IPS-NIHi11 (cell line): ENCODE measurements around the gene MAK.
"Not testable (repeated sequence)": the region's sequence is repeated elsewhere in the genome, so short reads cannot be mapped to it uniquely, and the experiment has no call there.

Source experiments
- DNase-seq: peaks from one replicate; pipeline ENCODE4 v3.0.0; 2012; ENCODE audit warnings: mixed read lengths, low spot score

The MAK gene

DNA sequence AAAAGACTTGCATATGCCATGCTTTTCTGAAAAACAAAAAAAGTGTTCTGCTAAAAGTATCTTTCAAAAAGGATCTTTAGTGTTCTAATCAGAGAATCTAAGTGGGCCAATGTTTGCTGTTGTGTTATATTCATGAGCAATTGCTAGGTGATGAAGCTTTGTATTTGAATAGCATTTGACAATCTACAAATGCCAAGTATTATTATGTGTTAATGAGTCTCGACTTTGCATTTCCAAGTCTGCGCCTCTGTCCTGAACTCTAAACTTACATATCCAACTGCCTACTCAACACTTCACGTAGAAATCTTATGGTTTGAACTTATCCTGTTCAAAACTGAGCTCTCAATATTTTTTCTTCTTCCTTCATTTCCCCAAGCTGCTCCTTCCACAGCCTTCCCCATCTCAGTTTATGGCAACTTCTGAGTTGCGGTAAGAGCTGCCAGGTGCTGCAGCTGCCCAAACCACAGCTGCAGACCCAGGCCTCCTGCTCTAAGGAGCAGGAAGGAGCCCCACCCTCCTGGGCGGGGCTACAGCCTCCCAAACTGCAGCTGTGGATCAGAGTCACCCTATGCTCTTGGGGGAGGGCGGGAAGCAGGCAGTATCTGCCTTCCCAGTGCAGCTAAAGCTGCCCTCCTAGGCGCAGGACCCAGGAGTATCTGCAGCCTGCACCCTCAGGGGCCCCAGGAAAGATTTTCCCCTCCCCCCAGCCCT is 16.7 kb upstream of the MAK start:
- DNase-seq: no peak

DNA sequence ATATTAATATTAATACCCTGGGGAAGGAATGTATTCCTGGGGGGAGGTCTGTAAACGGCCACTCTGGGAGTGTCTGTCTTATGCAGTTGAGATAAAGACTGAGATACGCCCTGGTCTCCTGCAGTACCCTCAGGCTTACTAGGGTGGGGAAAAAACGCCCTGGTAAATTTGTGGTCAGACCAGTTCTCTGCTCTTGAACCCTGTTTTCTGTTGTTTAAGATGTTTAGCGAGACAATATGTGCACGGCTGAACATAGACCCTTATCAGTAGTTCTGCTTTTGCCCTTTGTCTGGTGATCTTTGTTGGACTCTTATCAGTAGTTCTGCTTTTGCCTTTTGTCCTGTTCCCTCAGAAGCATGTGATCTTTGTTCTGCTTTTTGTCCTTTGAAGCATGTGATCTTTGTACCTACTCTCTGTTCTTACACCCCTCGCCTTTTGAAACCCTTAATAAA is 15.5 kb upstream of the MAK start:
- DNase-seq: not testable (repeated sequence)

DNA sequence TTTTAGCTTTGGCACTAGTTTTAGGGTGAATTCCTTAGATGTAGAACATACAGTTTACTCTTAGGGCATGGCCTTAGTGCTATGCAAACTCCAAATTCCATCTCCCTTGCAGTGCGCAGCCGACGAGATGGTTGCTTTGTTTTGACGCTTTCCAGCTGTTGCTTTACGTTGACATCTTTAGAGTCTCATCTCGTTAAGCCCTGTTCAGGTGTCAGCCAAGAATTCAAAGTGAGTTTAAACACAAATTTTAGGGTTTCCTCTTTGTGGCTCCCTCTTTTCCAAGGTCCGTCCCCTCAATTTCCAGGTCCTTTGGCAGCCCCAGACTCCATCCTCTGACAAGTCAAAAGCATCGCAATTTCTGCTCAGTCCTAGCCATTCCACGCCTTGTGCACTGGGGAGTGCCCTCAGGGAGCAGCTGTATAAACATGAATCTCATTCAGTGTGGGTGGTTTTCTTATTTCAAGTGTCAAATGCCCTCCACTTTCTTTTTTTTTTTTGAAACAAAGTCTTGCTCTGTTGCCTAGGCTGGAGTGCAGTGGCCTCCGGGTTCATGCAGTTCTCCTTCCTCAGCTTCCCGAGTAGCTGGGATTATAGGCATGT is 14.1 kb upstream of the MAK start:
- no peak for DNase-seq

DNA sequence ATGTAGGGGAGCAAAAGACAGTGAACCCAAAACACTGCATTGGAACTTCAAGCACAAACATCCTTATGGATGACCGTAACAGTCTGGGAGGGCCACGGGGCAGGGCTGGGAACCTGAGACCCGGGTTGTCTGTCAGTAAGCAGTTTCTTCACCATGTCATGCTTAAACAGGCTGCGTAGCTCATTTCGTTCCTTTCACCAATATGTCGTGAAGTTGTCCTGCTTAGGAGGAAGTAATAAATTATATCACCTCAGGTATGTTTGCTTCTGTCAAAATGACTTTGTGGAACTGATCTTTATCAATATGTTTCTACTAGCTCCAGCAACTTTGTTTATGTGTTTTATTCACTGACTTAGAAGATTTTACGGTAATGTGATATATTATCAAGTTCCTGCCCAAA is 12.4 kb upstream of the MAK start:
- DNase-seq: no peak

DNA sequence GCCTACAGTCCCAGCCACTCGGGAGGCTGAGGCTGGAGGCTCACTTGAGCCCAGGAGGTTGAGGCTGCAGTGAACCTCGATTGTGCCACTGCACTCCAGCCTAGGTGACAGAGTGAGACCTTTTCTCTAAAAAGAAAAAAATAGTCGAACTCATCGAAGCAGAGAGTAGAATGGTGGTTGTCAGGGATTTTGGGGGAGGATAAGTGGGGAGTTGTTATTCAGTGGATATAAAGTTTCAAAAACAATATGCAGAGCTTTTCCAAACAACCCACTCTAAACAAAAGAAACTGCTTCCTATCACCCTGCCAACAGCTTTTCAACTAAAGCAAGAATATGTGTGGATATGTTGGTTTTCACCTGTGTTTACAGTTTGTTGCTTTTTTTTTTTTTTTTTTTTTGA is 11.6 kb upstream of the MAK start:
- no peak for DNase-seq

DNA sequence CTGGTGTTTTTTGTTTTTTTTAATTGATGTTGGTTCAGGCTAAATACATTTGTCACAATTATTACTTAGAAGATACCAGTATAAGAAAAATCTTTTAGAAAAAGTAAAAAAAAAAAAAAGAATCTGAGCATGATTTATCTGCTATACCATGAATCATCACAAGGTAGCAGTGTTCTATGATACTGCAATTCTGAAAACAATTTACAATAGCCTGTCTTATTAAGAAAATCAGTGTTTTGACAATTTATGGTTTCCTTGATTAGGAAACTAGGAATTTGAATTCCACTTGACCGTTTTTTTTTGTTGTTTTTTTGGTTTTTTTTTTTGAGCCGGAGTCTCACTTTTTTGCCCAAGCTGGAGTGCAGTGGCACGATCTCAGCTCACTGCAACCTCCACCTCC is 9.3 kb upstream of the MAK start:
- no peak for DNase-seq

DNA sequence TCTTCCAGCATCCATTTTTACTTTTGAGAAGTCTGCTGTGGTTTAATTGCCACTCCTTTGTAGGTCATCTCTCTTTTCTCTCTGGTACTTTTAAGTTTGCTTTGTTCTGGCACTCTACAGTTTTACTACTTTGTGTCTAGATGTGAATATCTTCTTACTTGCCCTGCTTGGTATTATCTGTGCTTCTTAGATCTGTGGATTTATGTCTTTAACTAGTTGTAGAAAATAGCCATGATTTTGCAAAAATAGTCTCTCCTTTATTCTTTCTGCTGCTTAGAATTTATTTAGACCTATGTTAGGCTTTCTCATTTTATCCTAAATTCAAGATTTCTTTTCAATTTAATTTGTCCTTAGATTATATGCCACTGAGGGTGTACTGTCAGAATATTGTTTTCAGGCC is 5.2 kb upstream of the MAK start:
- no peak for DNase-seq

DNA sequence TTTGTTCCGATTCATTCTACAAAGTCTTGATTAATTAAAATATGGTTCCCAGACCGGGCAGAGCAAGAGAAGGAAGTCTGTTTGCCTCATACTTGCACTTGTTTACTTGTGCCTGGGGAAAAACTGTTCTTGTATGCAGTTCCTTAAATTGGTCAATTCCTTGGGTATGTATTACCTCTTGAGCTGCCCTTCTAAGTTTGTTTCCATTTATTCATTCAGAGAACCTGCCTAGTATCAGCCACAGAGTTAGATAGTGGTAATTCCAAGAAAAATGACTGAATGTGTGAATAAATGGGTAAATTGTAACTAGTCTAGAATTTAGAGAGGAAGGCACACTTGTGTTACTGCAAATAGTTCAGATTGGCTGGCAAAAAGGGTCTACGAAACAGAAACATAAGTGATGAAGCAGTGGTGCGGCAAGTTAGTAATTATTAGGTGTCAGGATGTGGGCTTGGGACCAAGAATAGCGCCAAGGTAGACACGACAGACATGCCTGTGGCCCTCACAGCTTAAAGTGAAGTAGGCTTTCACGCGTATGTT is 525 bp upstream of the MAK start:
- peak; percentile 15 for DNase-seq

DNA sequence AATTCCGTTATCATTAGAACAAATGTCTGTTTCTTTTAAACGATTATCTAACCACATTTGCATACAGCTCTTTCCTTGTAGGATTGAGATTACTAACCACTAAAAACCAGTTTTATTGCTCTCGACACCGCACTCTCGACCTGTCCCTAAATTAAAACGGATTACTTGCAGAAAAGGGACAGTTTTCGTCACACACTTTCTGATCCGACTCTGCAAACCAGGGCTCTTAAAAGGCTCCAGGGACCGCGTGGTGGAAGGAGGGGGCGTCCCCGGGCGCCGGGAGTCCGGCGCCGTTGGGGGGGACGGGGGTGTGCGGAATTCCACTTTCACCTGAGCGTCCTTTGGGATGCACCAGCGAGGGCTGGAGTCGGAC is 731 bp downstream of the MAK start:
- peak; percentile 37 for DNase-seq

DNA sequence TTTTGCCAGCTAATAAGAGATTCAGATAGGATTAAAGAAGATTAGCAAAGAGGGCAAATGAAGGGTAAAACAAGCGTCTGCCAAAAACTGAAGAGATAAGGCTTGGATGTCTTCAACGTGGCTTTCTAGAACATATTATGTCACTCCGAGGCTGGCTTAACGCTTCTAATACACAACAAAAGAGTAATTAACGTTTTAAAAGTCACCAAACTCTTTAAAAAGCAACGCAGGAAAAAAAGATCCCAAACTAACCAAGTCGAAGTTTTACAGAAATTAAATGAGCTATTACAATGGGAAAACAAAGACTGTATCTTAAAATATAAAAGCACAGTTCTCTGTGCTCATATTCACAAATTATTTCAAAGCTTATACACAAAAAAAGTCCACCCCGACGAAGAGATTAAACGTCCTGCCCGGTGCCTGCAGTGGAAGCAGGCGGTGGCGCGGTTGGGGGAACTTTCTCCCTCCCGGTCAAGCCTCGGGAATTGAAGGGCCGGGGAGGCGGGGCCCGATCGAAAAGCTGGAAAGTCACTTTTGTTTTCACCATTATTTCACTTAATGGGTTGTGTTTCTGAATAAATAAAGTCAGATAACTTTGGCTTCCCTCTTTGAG is 1.2 kb downstream of the MAK start:
- DNase-seq: peak; percentile 57

DNA sequence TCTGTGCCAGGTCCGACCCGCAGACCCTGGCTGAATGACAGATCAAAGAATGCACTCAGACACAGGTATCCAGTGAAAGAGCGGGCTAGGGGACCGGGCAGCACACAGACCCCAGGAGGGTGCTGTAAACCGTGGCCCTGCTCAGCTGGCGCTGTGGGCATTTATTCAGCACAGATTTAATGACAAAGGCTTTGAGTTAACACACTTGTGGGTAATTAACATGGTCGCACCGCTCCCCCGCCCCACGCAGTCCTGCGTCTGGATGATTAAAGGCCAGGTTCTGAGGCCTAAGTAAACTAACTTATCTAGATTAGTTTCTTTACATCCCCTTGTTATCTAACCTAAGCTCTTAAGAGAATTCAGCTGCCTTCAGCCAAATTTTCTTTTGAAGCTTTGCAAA is 3.5 kb downstream of the MAK start:
- DNase-seq: no peak

DNA sequence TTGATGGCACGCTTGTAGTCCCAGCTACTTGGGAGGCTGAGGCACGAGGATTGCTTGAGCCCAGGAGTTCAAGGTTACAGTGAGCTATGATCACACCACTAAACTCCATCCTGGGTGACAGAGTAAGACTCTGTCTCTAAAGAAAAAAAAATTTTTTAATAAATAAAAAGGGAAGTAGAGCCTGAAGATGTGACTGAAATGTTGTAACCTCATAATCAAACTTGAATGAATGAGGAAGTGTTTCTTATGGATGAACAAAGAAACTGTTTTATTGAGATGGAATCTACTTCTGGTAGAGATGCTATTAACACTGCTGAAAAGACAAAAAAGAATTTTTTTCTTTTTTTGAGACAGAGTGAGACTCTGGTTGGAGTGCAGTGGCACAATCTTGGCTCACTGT is 6.7 kb downstream of the MAK start:
- DNase-seq: no peak

DNA sequence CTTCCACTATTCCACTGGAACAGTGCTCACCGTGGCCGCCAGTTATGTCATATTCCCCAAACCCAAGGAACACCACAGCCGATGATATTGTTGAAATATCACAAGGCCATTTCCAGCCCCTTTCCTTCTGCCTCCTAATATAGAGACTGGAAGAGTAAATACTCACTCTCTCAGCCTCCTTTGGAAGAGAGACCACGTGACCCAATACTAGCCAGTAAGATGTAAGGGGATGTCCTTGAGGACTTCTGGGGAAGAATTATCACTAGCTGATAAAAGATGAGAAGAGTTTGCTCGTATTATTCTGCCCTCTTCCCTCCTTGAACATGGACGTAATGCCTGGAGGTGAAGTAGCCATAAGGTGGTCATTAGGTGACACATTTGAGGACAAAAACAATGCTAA is 13.5 kb downstream of the MAK start:
- no peak for DNase-seq

DNA sequence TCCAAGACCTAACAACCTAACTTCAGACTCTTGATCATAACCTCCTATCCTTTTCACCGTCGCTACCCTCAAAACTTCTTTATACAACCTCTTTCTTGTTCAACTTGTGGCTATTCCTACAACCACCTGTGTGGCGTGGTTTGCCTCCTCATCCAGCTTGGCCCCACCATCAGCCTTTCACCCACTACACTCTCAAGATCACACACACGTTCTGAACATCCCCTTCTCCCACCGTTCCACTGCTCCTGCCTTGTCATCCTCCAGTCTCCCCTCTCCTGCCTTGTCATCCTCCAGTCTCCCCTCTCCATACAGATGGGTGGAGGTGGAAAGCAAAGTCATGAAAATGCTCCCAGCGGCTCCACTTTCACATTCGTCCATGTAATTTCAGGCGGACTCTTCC is 14.0 kb downstream of the MAK start:
- no peak for DNase-seq

DNA sequence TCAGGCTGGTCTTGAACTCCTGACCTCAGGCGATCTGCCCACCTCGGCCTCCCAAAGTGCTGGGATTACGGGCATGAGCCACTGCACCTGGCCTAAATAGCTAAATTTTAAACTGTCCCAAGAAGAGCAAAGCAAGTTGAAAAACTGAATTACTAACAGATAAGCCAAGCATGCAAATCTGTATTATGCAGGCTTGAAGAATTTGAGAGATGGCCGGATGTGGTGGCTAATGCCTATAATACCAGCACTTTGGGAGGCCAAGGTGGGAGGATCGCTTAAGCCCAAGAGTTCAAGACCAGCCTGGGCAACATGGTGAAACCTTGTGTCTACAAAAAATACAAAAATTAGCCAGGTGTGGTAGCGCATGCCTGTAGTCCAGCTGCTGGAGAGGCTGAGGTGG is 24.2 kb downstream of the MAK start:
- not testable (repeated sequence) for DNase-seq

DNA sequence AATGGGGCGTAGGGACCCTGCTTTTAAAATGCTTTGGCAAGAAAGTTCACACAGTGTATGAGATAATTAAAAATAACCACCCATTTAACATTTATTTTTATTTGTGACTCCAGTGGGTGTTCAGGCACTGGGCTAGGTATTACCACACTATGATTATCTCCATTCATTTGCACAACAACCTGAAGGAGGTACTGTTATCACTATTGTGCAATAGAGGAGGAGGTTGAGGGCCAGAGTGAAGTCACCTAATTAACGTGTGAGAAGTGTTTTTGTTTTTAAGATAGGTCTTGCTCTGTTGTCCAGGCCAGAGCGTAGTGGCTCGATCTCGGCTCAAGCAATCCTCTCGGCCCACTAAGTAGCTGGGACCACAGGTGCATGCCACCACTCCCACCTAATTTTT is 29.2 kb downstream of the MAK start:
- DNase-seq: no peak

DNA sequence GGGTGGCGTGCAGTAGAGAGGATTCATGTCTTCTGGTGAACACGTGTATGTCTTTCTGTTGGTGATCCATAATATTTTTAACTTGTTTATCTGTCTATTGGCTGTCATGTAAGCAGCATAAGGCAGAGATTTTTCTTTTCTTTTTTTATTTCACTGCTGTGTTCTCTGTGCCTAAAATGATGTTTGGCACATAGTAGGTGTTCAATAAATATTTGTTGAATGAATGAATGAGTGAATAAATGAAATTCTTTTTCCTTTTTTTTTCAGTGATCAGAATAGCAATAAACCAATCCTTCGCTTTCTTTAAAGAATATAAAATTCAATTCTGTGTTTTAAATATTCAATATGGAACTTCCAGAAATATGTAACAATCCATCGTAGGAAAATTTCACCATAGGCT is 30.0 kb downstream of the MAK start:
- DNase-seq: no peak

DNA sequence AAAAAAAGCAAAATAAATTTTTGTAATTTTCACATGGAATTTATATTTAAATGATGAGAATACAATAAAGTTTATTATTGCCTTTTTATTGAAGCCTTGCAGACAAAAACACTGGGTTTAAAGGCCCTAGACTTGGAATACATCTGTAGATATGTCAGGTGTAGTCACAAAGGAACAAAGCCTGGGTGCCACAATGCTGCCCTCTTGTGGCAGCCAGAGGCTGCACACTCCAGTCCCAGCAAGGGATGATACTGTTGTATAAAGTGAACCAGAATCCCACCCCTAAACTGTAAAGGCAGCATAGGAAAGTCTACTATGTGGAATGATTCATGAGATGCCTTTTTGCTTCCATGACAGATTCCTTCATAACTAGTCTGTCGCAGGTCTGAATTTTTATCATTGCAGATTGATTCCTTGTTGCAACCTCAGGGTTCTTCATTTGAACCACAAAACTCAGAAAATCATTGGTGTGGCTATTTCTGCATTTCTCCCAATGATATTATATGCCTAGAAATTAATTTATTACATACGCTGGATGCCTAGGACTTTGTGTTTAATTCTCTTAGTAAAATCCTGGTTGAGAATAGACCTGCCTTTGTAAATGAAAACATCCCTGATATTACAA is 37.0 kb downstream of the MAK start:
- peak; percentile 86 for DNase-seq

DNA sequence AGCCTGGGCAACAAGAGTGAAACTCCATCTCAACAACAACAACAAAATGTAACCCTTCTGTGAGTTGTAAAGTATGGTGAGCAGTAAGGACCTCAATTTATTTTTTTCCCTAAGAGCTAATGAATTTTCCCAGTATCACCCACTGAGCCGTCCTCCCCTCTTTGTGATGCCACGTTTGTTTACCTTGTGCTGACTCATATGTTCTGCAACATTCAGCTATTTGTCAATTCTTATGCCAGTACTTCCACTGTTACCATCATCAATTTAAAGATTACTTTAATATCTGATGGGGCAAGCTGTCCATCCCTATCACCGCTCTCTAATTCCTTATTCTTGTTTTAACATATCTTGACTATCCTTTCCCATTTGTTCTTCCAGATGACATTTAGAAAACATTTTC is 37.5 kb downstream of the MAK start:
- no peak for DNase-seq

DNA sequence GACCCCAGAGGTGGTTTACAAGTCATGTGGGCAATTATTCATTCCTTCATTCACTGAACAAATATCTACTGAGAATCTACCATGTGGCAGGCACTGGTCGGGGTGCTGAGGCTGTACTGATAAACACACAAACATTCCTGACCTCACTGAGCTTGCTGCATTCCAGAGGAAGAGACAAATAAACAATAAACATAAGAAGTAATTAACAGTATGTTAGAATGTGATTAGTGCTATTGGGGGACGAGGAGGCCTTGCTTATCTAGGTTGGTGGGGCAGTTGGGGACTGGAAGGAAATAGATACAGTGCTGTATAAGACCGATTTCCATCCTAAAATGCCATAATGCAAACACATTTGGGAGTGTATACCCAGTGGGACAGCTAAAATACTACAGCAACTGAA is 44.1 kb downstream of the MAK start:
- no peak for DNase-seq

DNA sequence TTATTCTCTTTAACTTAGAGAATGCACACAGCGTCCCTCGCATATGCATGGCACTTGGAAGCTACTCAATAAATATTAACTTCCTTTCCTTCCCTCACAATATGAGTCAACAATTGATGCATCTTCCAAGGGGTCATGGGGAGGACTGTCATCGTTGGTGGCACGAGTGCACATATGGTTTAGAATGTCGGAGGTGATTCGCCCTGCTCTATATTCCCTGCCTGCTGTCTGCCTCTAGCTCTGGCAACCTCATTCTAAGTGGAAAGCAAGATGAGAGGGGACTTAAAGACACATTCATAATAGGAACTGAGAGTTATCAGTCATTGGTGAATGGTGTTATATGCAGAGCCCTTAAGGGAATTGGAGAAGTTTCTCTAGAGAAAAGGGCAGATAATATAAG is 44.6 kb downstream of the MAK start:
- no peak for DNase-seq

DNA sequence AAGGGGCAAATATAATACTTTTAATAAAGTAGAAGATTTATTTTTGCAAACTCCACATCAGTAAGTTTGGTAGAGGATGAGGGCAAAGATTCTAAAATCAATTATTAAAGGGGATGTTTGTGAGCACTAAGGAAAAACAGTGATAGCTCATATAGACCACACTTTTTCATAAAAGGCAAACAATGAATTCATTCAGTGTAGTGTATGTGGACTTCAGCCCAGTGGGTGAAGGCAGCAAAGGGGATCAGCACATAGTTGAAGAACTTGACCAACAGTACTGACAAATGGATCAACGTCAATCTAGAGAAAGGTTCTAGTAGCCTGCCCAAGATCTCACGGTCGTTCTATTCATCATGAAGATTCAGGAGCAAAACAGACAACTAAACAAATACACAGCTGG is 45.3 kb downstream of the MAK start:
- no peak for DNase-seq

DNA sequence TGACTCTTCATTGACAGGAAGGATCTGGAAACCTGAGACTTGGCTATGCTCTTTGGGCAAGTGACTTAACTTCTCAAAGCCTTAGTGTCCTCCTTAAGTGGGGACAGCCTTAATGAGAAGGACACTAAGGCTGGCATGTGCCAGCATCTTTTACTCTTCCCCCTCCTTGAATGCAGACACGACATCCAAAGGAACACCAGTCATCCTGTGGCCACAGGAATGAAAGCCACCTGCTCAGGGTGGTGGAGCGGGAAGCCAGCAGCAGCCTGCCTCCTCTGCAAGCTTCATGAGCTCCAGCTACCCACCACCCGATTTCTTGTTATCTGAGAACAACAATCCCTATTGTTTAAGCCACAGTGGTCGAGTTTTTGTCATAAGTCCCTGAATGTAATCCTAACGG is 46.2 kb downstream of the MAK start:
- DNase-seq: no peak
